Measurements from ENCODE around the gene RCC1.

GRCh38 chr1:28499553-28499952 lies 6.3 kb upstream of the RCC1 start:
- TF ChIP-seq TAF1 (conservative IDR thresholded peaks at IDR 0.05) (no peak), CTCF (IDR thresholded peaks at IDR 0.05; ENCODE audit: low read depth, low read length, missing input control) (no peak), MAX (IDR thresholded peaks at IDR 0.05) (no peak), REST (IDR thresholded peaks at IDR 0.05) (no peak), HNF4A (conservative IDR thresholded peaks at IDR 0.05) (no peak), EGR1 (IDR thresholded peaks at IDR 0.05; ENCODE audit: low read depth in 2 of 2) (no peak), SP1 (IDR thresholded peaks at IDR 0.05) (no peak), JUND (IDR thresholded peaks at IDR 0.05) (no peak), RAD21 (IDR thresholded peaks at IDR 0.05) (no peak), GABPA (IDR thresholded peaks at IDR 0.05 in 1 of 2, conservative IDR thresholded peaks at IDR 0.05 in 1 of 2) (no peak), RXRA (IDR thresholded peaks at IDR 0.05) (no peak), YY1 (IDR thresholded peaks at IDR 0.05) (no peak), ZBTB33 (IDR thresholded peaks at IDR 0.05) (no peak), HNF4G (IDR thresholded peaks at IDR 0.05) (no peak)

Measured in liver (tissue), 3 donors.